HepG2 (cell line): ENCODE data around the gene MPST. TPM values are rescaled to one million over a fixed set of nuclear protein-coding genes. Genes with fewer than 3 reads are reported as not detected.

ENCODE experiments used
- ATAC-seq: fragments of 200-7000 bp; cut with Tn5 transposase; 3 replicates; pipeline ENCODE4 v1.9.1; 2020; ENCODE audit warnings: mild to moderate bottlenecking, moderate library complexity
- BruUV-seq: library from RNA; stranded (reverse); fragments of 400-500 nt; replicated peaks from 2 replicates; lab custom pipeline; 2021; lab: Mats Ljungman, UMichigan
- CTCF ChIA-PET: fragments of 300-600 bp; formaldehyde crosslinking; extraction: SDS; loops from one replicate; lab custom pipeline; 2021; ENCODE audit warnings: low total read pairs, inconsistent platforms, low intra/inter-chr PET ratio; lab: Yijun Ruan, JAX
- POLR2A ChIA-PET: fragments of 350-600 bp; sonication (Branson Sonifier 250); formaldehyde crosslinking; loops from one replicate; lab custom pipeline; 2020; ENCODE audit warnings: antibody characterized with exemption, inconsistent platforms; lab: Yijun Ruan, JAX
- DNase-seq: peaks from one replicate; pipeline ENCODE4 v3.0.0-alpha.2; 2015; ENCODE audit warnings: low spot score
- FAIRE-seq: peaks from 3 replicates; lab custom pipeline; 2011; peaks lifted over from hg19 to GRCh38; lab: Jason Lieb, UNC
- H2AFZ ChIP-seq: one replicate; pipeline ENCODE4 v1.6.1; 2011; ENCODE audit warnings: low read length, inconsistent platforms
- H3K27ac ChIP-seq: fragments of 300-600 bp; 3 replicates; pipeline ENCODE4 v1.8.0; 2011; ENCODE audit warnings: mixed run types, mild to moderate bottlenecking, mixed read lengths, low read length, inconsistent platforms; ENCODE audit not compliant: insufficient read depth; ENCODE audit errors: extremely low read length
- H3K27me3 ChIP-seq, 2 experiments: fragments of 200-600 bp in 1 of 2; 2 replicates in 1 of 2; 3 replicates in 1 of 2; pipeline versions ENCODE4 v1.6.0 to v1.8.0; 2011; ENCODE audit warnings: low read length in 2 of 2, mild to moderate bottlenecking in 2 of 2, moderate library complexity in 2 of 2, inconsistent platforms in 1 of 2; ENCODE audit not compliant: insufficient read depth in 2 of 2, control insufficient read depth in 1 of 2
- H3K36me3 ChIP-seq, 2 experiments: fragments of 200-600 bp in 1 of 2; replicated peaks in 1 of 2; 2 replicates in 1 of 2; 3 replicates in 1 of 2; pipeline versions ENCODE4 v1.5.1 to v1.8.0; 2011; ENCODE audit warnings: low read length in 2 of 2, inconsistent platforms in 1 of 2; ENCODE audit not compliant: insufficient read depth in 2 of 2, control insufficient read depth in 1 of 2
- H3K4me1 ChIP-seq: 2 replicates; pipeline ENCODE4 v1.5.1; 2012; ENCODE audit warnings: low read length, inconsistent platforms; ENCODE audit not compliant: insufficient read depth
- H3K4me2 ChIP-seq: 2 replicates; pipeline ENCODE4 v1.6.0; 2011; ENCODE audit warnings: low read depth, low read length, inconsistent platforms
- H3K4me3 ChIP-seq, 3 experiments: fragments of 200-600 bp in 1 of 3; sonication (generic), shearing (Covaris generic) in 1 of 3; replicated peaks in 1 of 3; 2 replicates each; pipeline ENCODE4 v1.5.1; 2011 to 2016; ENCODE audit warnings: low read length in 3 of 3, inconsistent platforms in 2 of 3, low read depth in 2 of 3, mild to moderate bottlenecking in 2 of 3, control low read depth in 1 of 3, mixed read lengths in 1 of 3; ENCODE audit not compliant: insufficient read depth in 1 of 3
- H3K79me2 ChIP-seq: one replicate; pipeline ENCODE4 v1.6.1; 2011; ENCODE audit warnings: low read length, inconsistent platforms; ENCODE audit not compliant: insufficient read depth
- H3K9ac ChIP-seq: 2 replicates; pipeline ENCODE4 v1.6.0; 2011; ENCODE audit warnings: mild to moderate bottlenecking, low read depth, low read length, inconsistent platforms; ENCODE audit not compliant: insufficient read depth
- H3K9me3 ChIP-seq: 2 replicates; pipeline ENCODE4 v1.5.1; 2012; ENCODE audit warnings: mild to moderate bottlenecking, low read length
- H4K20me1 ChIP-seq: 2 replicates; pipeline ENCODE4 v1.6.0; 2011; ENCODE audit warnings: inconsistent platforms, mild to moderate bottlenecking, low read length, moderate library complexity; ENCODE audit not compliant: insufficient read depth
- ATM ChIP-seq: fragments of 450-650 bp; IDR thresholded peaks from 2 replicates; pipeline ENCODE4 v1.7.1; 2017; ENCODE audit warnings: mild to moderate bottlenecking, borderline replicate concordance
- FOXP4 ChIP-seq: sonication (generic); formaldehyde crosslinking; IDR thresholded peaks from 2 replicates; pipeline ENCODE4 v1.4.0; 2020; ENCODE audit warnings: missing genetic modification reagents
- GPBP1L1 ChIP-seq: sonication (generic); formaldehyde crosslinking; IDR thresholded peaks from 2 replicates; pipeline ENCODE4 v1.5.0; 2020; ENCODE audit warnings: mild to moderate bottlenecking, missing genetic modification reagents
- HNRNPK ChIP-seq: fragments of 200-400 bp; formaldehyde crosslinking; IDR thresholded peaks from 2 replicates; pipeline ENCODE4 v1.6.1; 2018; ENCODE audit warnings: low read length, low read depth, moderate library complexity, mild to moderate bottlenecking; ENCODE audit not compliant: poor library complexity, severe bottlenecking
- KLF13 ChIP-seq: sonication (generic); formaldehyde crosslinking; IDR thresholded peaks from 2 replicates; pipeline ENCODE4 v1.4.0; 2020; ENCODE audit warnings: mild to moderate bottlenecking, missing genetic modification reagents
- MEF2D ChIP-seq: sonication (generic); formaldehyde crosslinking; IDR thresholded peaks from 2 replicates; pipeline ENCODE4 v1.5.1; 2020; ENCODE audit warnings: mild to moderate bottlenecking, missing genetic modification reagents
- MIER2 ChIP-seq: IDR thresholded peaks from 2 replicates; pipeline ENCODE4 v1.6.1; 2016; ENCODE audit warnings: missing biosample characterization, missing genetic modification reagents
- MLLT10 ChIP-seq: sonication (generic); formaldehyde crosslinking; IDR thresholded peaks from 2 replicates; pipeline ENCODE4 v1.4.0; 2020; ENCODE audit warnings: missing genetic modification reagents
- MNT ChIP-seq: fragments of 450-650 bp; IDR thresholded peaks from 2 replicates; pipeline ENCODE4 v1.6.1; 2016
- SP1 ChIP-seq, 2 experiments: fragments of 450-650 bp in 1 of 2; sonication (generic) in 1 of 2; formaldehyde crosslinking in 1 of 2; IDR thresholded peaks; 2 replicates each; pipeline versions ENCODE4 v1.4.0 to v1.6.1; 2016 to 2020; ENCODE audit warnings: missing genetic modification reagents in 1 of 2
- ZNF263 ChIP-seq: sonication (generic); formaldehyde crosslinking; IDR thresholded peaks from 2 replicates; pipeline ENCODE4 v1.4.0; 2020; ENCODE audit warnings: missing genetic modification reagents
- ZNF678 ChIP-seq: sonication (generic); formaldehyde crosslinking; IDR thresholded peaks from 2 replicates; pipeline ENCODE4 v1.4.0; 2020; ENCODE audit warnings: mild to moderate bottlenecking, missing genetic modification reagents
- WGBS: methylation state at CpG from one replicate; pipeline ENCODE4 v1.1.6; 2017; ENCODE audit warnings: low lambda C conversion rate; 5-methylcytosine and 5-hydroxymethylcytosine counted together
- in situ Hi-C: cut with HindIII; loops from 2 replicates; pipeline ENCODE4 v1.10.0; 2017; ENCODE audit warnings: low pct_unique_long_range_greater_than_20kb; ENCODE audit not compliant: extremely low pct_ligation_motif_present
- intact Hi-C: fragments of 100-400 bp; cut with micrococcal nuclease; formaldehyde crosslinking; loops from one replicate; pipeline ENCODE4 v1.10.0; 2022; ENCODE audit not compliant: unreplicated experiment
- polyA plus RNA-seq, 8 experiments: library from polyadenylated mRNA; depleted of rRNA in 3 of 8; stranded (reverse) in 7 of 8; unstranded in 1 of 8; fragments of >200 nt; fragmentation: Illumina TruSeq in 4 of 8; extraction: Trizol in 4 of 8; gene quantifications; 2 replicates each; pipeline versions ENCODE4 v1.2.1 to v1.2.3, GENCODE V29; 2011 to 2016; ENCODE audit warnings: low read depth in 4 of 8, missing spikeins in 1 of 8, mixed read lengths in 1 of 8; ENCODE audit not compliant: insufficient read depth in 1 of 8
- total RNA-seq, 5 experiments: library from RNA; depleted of rRNA; stranded (reverse); fragments of >200 nt; fragmentation: Illumina TruSeq; extraction: Trizol; gene quantifications; 2 replicates each; pipeline ENCODE4 v1.2.3, GENCODE V29; 2016; ENCODE audit warnings: low read depth in 1 of 5
- TF ChIP-seq, protein P1 (sequence below): sonication (generic); formaldehyde crosslinking; IDR thresholded peaks from 2 replicates; pipeline ENCODE4 v1.4.0; 2020; ENCODE audit warnings: mild to moderate bottlenecking, missing genetic modification reagents
- TF ChIP-seq, protein P2 (sequence below): sonication (generic); formaldehyde crosslinking; conservative IDR thresholded peaks from 2 replicates; pipeline ENCODE4 v1.8.0; 2022; ENCODE audit warnings: missing genetic modification reagents

The MPST gene
- total and polyA plus RNA-seq, 2 of the 13 experiments (the other 11 are each of a cell fraction or from before 2014, with no cell fraction given): 133 to 141 TPM

GRCh38 chr22:37057796-37058510 is 38.4 kb downstream of the MPST start (continued):
- TF ChIP-seq GPBP1L1 (no peak), MNT (no peak)

GRCh38 chr22:37058917-37059701 is 39.6 kb downstream of the MPST start:
- Histone ChIP-seq H3K79me2 (no peaks in the 10 kb centered on the region), H3K4me1 (peaks cover 45% of the 10 kb centered on the region), H3K27me3 (no peaks in the 10 kb centered on the region), H3K27ac (no peak overlapping the region), H3K4me2 (no peak overlapping the region), H4K20me1 (no peaks in the 10 kb centered on the region), H3K36me3 (no peaks in the 10 kb centered on the region; a peak in 1 of 5 replicates), H2AFZ (no peak overlapping the region), H3K9ac (no peak overlapping the region), H3K4me3 (no peak overlapping the region), H3K9me3 (no peaks in the 10 kb centered on the region)
- ChIA-PET CTCF (no interaction called here), POLR2A (interaction anchor here (1.0 kb wide), 1 partner anchor 9 kb away, joined by 3 read pairs; no protein-coding TSS in a partner anchor)
- ATAC-seq: no peak
- no TSS peak for BruUV-seq
- in situ Hi-C loops (no loop called here), intact Hi-C loops (no loop called here)
- no peak for FAIRE-seq
- DNase-seq: no peak
- 93% methylated on average over 21 of the region's 28 CpGs for WGBS
- no peak for TF ChIP-seq MEF2D
- no peak for TF ChIP-seq FOXP4 (CRISPR knock-in tag)
- no peak for TF ChIP-seq ZNF263 (CRISPR knock-in tag)
- TF ChIP-seq, protein P1, sequence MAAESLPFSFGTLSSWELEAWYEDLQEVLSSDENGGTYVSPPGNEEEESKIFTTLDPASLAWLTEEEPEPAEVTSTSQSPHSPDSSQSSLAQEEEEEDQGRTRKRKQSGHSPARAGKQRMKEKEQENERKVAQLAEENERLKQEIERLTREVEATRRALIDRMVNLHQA: no peak
- TF ChIP-seq MLLT10 (CRISPR knock-in tag): no peak
- TF ChIP-seq, protein P2, sequence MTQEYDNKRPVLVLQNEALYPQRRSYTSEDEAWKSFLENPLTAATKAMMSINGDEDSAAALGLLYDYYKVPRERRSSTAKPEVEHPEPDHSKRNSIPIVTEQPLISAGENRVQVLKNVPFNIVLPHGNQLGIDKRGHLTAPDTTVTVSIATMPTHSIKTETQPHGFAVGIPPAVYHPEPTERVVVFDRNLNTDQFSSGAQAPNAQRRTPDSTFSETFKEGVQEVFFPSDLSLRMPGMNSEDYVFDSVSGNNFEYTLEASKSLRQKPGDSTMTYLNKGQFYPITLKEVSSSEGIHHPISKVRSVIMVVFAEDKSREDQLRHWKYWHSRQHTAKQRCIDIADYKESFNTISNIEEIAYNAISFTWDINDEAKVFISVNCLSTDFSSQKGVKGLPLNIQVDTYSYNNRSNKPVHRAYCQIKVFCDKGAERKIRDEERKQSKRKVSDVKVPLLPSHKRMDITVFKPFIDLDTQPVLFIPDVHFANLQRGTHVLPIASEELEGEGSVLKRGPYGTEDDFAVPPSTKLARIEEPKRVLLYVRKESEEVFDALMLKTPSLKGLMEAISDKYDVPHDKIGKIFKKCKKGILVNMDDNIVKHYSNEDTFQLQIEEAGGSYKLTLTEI (CRISPR knock-in tag): no peak
- no peak for TF ChIP-seq MIER2 (CRISPR knock-in tag)
- TF ChIP-seq SP1 (IDR thresholded peaks at IDR 0.05): no peak
- no peak for TF ChIP-seq SP1 (CRISPR knock-in tag; IDR thresholded peaks at IDR 0.05)
- no peak for TF ChIP-seq ATM
- TF ChIP-seq HNRNPK: no peak
- no peak for TF ChIP-seq ZNF678 (CRISPR knock-in tag)
- no peak for TF ChIP-seq KLF13 (CRISPR knock-in tag)
